ENCODE results near the gene KRTAP12-1.

Gene KRTAP12-1

GRCh38 chr21:44709426-44710293 is 27.7 kb upstream of the KRTAP12-1 start:
- Histone ChIP-seq H3K27me3 (ENCODE audit: insufficient read depth, poor library complexity, severe bottlenecking) (peaks cover 62% of the 10 kb centered on the region), H3K27ac (replicated peaks) (no peak overlapping the region), H3K4me3 (replicated peaks; ENCODE audit: insufficient read depth, low read length) (no peak overlapping the region)
- TF ChIP-seq REST (IDR thresholded peaks at IDR 0.05; ENCODE audit: insufficient replicate concordance, low read depth) = no peak
- no peak for TF ChIP-seq CTCF (IDR thresholded peaks at IDR 0.05; ENCODE audit: insufficient read depth, low read length)
- no peak for TF ChIP-seq POLR2AphosphoS5 (IDR thresholded peaks at IDR 0.05; ENCODE audit: low read depth)
- TF ChIP-seq GABPA (IDR thresholded peaks at IDR 0.05; ENCODE audit: low read depth) = no peak
- no peak for TF ChIP-seq SPI1 (IDR thresholded peaks at IDR 0.05; ENCODE audit: borderline replicate concordance, low read depth)
- no peak for DNase-seq (ENCODE audit: low read depth in 1 of 2, low spot score in 1 of 2)

GRCh38 chr21:44708866-44709425 is 27.0 kb upstream of the KRTAP12-1 start:
- TF ChIP-seq POLR2AphosphoS5 (IDR thresholded peaks at IDR 0.05; ENCODE audit: low read depth) = no peak
- TF ChIP-seq GABPA (IDR thresholded peaks at IDR 0.05; ENCODE audit: low read depth) = no peak
- no peak for TF ChIP-seq CTCF (IDR thresholded peaks at IDR 0.05; ENCODE audit: insufficient read depth, low read length)
- TF ChIP-seq SPI1 (IDR thresholded peaks at IDR 0.05; ENCODE audit: borderline replicate concordance, low read depth) = no peak
- no peak for TF ChIP-seq REST (IDR thresholded peaks at IDR 0.05; ENCODE audit: insufficient replicate concordance, low read depth)
- H3K27ac ChIP-seq (replicated peaks) = no peak overlapping the region
- DNase-seq (ENCODE audit: low read depth in 1 of 2, low spot score in 1 of 2) = no peak
- no peak overlapping the region for H3K4me3 ChIP-seq (replicated peaks; ENCODE audit: insufficient read depth, low read length)
- peaks cover 62% of the 10 kb centered on the region for H3K27me3 ChIP-seq (ENCODE audit: insufficient read depth, poor library complexity, severe bottlenecking)

GRCh38 chr21:44708213-44708865 is 26.4 kb upstream of the KRTAP12-1 start:
- no peak overlapping the region for H3K4me3 ChIP-seq (replicated peaks; ENCODE audit: insufficient read depth, low read length)
- no peak for TF ChIP-seq REST (IDR thresholded peaks at IDR 0.05; ENCODE audit: insufficient replicate concordance, low read depth)
- H3K27ac ChIP-seq (replicated peaks) = no peak overlapping the region
- DNase-seq (ENCODE audit: low read depth in 1 of 2, low spot score in 1 of 2) = no peak
- H3K27me3 ChIP-seq (ENCODE audit: insufficient read depth, poor library complexity, severe bottlenecking) = peaks cover 62% of the 10 kb centered on the region

Data from HL-60 (cell line).